Activated CD8-positive, alpha-beta memory T cell treated with anti-CD3 and anti-CD28 coated beads, Interleukin-2, amount 50 U/mL, for 24 hours (primary cell): ENCODE measurements around the gene RUNDC3A.
A peak's percentile ranks its signal among the peaks of the same experiment; 100 is the strongest.
"Not testable (repeated sequence)": the region's sequence is repeated elsewhere in the genome, so short reads cannot be mapped to it uniquely, and the experiment has no call there.

Experiments used
- DNase-seq: peaks from one replicate; pipeline ENCODE4 v3.0.0-alpha.2; 2020; ENCODE audit errors: extremely low read depth

Gene RUNDC3A

DNA sequence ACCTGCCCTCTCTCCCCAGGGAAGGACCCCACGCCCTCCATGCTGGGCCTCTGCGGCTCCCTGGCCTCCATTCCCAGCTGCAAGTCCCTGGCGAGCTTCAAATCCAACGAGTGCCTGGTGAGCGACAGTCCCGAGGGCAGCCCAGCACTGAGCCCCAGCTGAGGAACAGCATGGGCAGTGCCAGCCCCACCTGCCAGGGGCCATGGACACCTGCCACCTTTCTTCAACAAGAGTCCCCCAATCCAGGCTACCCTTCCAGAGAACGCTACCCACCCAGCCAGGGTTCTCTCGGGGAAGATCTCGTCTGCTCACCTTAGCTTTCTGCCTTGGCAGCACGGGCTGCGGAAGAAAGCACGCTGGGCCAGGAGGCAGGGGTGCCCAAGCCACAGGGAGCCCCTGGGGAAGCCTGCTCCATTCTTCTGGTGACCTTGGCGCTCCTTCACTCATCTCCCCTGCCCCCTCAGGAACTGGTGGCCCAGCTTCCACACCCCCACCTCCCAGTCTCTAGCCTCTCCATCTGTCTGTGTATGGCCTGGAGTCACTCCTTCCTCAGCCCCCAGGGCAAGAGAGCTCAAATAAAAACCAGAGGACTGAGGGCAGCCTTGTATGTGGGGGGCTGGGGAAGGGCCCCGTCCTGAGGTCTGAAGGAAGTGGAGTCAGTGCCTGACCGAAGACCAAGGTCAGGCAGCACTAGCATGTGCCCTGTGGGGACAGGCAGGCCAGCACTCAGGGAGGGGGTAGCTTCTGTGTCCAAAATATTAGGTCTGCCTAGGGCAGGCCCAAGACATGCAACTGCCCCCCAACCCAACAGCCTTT is 9.9 kb downstream of the RUNDC3A start:
- DNase-seq: no peak

DNA sequence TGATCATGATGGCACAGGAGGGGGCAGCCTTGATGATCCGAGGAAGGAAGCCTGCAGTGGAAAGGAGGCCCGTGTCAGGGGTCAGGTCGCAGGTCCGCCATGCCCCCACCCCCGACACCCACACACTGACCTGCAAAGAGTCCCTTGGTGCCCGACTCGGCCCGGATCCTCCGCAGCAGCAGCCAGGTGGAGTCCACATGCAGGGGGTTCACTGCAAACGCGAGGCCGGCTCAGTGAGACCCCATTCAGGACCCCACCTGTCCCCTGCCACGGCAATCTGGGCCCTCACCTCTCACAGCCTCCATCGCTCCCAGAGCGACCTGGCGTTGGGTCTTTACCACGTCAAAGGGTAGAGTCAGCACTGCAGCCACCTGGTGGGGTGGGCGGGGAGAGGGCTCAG is 11.7 kb downstream of the RUNDC3A start:
- no peak for DNase-seq

DNA sequence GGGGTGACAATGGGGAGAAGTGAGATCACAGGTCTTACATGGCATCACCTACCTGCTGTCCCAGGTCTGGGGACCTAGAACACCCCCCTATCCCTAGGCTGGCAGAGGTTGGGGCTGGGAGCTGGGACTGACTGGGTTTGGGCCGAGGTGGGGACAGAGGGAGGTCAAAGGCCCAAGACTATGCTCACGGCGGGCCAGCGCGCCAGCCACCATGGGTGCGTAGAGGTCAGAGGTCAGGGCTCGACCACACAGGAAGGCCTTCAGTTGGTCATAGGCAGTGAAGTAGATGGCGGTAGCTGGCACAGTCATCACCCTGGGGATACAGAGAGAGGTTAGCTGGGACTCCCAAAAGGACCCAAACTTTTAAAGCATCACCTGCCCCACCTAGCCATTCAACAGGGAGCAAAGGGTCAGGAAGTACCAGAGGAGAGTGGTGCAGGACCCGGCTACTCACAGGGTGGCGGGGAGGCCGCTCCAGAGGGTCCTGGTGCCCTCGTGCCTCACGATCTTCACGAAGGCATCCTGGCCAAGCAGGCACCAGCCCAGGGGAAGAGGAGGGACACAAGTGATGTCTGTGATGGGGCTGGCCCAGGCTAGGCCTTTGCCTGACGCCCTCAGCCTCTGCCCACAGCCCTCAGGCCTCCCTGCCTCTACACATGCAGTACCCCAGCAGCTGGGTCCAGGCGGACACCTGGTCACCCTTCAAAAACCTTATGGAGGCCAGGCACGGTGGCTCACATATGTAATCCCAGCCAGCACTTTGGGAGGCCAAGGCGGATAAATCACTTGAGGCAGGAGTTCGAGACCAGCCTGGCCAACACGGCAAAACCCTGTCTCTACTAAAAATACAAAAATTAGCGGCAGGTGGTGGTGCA is 13.1 kb downstream of the RUNDC3A start:
- no peak for DNase-seq

DNA sequence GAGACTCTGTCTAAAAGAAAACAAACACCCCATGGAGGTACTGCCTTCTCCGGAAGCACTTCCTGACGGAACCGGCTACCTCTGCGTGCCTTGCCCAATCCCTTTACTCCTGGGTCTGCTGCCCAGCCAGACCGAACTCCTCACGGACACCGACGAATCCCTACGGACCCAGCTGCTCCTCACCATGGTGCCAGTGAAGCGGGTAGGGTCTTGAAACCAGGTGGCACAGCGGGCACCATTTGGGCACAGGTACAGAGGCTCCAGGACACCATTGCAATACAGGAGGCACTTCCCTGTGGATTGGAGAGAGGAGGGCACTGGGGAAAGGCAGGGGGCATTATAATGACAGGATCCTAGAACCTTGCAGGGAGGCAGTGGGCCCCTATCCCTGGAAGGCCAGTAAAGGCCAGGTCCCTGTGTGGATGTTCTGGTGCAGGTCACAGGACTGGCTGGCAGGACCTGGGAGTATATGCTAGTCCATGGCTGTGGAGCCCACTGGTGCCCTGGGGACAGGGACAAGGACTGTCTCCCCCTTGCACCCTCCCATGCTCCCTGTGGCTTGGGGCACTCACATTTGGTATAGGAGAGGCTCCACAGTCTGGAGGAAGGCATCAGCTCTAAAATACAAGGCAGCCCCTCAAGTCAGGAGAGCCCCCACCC is 14.0 kb downstream of the RUNDC3A start:
- no peak for DNase-seq

GRCh38 chr17:44323359-44324091 is 15.1 kb downstream of the RUNDC3A start:
- no peak for DNase-seq

DNA sequence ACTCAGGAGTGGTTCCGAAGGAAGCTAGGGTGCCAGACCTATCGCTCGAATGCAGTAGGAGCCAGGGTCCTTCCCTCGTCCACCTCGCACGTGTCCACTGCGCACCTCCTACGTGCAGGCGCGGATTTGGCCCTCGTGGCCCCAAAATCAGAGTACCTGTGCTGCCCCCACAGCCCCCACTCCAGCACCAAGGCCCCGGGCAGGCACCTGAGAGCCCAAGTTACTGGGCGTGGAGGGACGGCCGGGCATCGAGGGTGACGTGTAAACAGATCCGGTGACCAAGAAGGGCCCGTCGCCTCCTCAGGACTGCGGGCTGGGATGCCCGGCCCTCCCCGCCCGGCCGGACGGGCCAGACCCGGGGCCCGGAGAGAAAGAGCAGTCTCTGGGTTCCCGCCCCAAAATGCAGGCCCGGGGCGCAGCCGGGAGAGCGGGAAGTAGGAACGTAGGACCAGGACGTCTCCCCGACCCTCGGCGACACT is 15.7 kb downstream of the RUNDC3A start:
- DNase-seq: no peak

DNA sequence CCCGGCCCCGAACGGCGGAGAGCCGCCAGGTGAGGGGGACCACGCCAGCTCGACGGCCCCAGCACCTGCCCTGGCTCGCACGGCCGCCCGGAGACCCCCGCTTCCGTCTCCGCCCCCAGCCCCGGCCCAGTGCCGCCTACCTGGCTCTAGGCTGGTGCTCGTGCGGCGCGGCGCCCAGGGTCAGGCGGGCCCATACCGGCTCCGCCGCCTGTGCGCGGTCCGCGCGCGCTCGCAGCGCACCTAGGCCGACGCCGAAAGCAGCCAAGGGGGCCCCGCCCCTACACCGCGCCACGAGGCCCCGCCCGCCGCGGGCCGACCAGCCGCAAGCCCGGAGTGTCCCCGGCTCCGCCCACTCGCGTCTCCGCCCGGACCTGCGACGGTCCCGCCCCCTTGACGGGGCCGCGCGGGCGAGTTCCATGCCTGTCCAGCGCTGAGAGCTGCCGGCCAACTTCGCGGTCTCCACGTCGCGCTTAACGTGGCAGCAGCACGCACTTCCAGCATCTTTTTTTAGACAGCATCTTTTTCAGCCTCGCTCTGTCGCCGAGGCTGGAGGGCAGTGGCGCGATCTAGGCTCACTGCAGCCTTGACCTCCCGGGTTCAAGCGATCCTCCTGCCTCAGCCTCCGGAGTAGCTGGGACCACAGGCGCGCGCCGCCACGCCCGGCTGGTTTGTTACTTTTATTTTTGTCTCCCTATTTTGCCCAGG is 16.3 kb downstream of the RUNDC3A start, which contains the start of gene SLC25A39:
Gene SLC25A39, minus strand, starts transcription at position 253 of the 705 bp plus-strand sequence. CDS start 1,261 bp downstream, outside the sequence.
- DNase-seq: peak; percentile 80

- DNase-seq: peak; percentile 83
Measured at GRCh38 chr17:44326861-44327444, 18.6 kb downstream of the RUNDC3A start.

DNA sequence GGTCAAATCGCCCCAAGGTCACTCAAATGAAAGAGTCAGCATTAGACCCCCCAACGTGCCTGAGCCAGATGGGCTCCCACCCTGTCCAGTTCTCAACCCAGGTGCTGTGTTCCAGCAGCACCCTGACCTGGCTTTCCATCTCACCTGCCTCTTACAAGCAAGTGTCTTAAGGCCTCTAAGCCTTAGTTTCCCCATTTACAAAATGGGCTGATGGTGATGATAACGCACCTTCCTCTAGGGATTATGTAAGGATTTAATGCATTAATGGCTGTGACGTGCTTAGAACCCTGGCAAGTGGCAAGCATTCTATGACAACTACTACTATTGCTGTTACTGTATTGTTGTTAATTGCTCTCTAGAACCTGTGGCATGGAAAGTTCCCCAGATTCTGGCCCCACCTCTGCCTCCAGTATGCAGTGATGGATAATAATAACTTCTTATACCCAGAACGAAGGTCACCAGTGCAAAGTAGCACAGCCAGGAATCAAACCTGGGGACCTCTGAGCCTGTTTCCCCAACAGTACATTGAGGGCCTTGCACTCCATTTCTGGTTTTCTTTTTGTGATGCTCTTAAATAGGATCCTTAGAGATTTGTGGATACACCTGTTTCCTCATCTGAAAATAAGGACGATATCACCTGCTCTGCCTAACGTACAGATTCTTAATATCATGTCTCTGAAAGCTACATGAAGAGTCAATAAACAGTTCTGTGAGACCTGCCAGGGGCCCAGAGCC is 19.5 kb downstream of the RUNDC3A start:
- DNase-seq: no peak

DNA sequence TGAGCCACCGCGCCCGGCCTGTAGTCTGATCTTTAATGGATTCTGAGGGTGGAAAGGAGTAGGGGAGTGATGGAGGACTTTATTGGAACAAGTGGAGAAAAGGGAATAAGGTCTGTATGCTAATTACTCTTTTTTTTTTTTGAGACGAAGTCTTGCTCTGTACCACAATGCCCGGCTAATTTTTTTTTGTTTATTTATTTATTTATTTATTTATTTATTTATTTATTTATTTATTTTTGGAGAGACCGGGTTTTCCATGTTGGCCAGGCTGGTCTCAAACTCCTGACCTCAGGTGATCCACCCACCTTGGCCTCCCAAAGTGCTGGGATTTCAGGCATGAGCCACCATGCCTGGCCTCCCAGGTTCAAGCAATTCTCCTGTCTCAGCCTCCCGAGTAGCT is 21.1 kb downstream of the RUNDC3A start:
- not testable (repeated sequence) for DNase-seq

GRCh38 chr17:44330263-44330662 is 21.9 kb downstream of the RUNDC3A start:
- DNase-seq: not testable (repeated sequence)

DNA sequence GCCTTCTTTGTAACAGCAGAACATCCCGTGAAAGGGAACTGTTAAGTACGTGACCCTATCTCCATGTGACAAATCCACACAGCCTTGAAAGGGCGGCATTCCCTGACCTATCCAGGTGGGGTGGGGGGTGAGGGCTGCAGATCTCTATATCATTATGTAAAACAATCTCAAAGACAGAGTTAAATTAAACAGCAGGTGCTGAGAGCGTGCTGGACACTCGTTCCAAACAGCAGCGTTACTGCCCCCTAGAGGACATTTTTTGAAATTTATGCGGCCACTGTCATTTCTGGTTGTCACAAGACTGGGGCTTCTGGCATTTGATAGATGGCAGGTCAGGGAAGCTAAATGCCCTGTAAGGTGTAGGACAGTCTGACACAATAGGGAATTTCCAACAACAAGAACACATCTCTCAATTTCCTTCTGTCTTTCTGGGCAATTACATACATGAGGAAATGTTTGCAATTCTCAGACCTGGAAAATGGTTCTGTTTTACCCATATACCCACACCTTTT is 22.9 kb downstream of the RUNDC3A start:
- peak; percentile 49 for DNase-seq

DNA sequence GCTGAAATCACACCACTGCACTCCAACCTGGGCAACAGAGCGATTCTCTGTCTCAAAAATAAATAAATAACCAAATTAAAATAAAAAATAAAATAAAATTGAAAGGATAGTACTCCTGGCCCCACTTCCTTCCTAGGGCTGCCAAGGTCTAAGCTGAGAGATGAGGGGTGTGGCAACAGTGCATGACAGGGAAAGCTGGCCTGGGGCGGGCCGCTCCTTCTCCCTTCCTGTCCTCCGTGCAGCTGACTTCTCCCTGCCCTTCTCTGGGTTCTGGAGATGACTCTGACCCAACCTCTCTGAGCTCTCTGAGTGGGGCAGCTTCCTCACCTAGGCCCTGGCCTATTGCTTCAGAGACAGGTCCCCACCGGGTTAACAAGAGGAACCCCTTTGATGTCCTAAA is 25.0 kb downstream of the RUNDC3A start:
- no peak for DNase-seq

DNA sequence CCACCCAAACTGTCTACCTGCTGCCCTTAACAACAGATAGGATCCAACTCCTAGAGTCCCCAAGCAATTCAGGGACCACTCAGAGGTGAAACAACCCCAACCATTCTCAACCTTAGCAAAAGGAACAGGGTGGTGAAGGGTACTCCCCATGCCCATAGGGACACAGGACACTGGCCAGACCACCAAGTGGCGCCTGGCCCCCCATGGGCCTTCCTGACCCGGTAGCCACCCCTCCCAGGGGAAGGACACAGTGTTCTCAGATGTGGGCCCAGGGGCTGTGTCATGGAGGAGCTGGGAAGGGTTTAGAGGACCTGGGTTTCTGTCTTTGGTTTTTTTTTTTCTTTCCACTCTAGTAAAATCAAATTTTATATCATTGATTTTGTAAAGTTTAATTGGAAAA is 25.9 kb downstream of the RUNDC3A start:
- no peak for DNase-seq

- DNase-seq: no peak
Measured at GRCh38 chr17:44334727-44335126, 26.3 kb downstream of the RUNDC3A start.

DNA sequence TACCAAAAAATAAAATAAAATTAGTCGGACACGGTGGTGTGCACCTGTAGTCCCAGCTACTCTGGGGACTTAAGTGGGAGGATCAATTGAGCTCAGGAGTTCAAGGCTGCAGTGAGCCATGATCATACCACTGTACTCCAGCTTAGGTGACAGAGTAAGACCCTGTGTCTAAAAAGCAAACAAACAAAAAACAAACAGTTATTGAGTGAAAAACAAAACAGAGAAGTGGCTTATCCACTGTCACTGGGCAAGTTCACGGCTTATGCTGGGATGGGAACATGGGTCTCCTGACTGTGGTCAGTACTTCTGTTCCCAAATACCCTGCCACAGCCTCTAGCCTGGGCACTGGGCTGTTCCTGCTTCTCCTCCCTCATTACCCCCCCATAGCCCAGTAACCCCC is 27.2 kb downstream of the RUNDC3A start:
- DNase-seq: no peak

DNA sequence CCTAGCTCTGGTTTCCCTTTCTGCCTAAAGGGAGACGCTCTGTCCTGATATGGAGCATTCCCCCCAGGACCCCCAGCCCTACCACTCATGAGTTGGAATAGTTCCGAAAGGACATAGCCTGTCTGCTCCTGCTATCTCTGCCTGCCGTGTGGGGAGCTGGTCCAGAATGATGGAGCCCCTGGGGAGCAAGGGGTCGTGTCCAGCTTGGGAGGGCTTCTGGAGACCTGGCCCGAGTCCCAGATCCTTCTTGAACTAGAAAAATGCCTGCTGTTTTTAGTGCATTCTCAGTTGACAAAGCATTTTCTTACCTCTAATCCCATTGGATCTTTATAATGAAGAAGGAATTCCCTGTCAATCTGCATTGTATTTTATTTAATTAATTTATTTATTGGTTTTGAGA is 27.6 kb downstream of the RUNDC3A start:
- no peak for DNase-seq

GRCh38 chr17:44338702-44339101 is 30.3 kb downstream of the RUNDC3A start:
- DNase-seq: no peak

DNA sequence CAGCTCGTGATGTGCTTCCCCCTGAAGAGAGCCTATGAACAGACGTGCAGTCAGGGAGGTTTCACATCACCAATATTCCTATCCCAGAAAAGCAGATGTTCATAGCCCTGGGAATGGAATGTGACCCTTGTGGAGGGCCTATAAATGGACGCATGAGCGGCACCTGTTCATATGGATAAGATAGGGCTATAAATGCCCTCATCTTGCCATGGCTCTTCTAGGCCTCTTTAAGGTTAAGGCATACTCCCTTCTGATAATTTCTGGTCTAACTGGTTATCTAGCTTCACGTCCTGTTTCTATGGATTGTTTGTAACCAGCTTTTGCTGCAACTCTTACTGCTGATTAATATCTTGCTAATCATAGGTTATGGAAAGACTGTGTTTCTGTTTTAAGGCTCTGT is 32.2 kb downstream of the RUNDC3A start:
- not testable (repeated sequence) for DNase-seq
